ENCODE data around the gene CXCR3.

Gene CXCR3

DNA sequence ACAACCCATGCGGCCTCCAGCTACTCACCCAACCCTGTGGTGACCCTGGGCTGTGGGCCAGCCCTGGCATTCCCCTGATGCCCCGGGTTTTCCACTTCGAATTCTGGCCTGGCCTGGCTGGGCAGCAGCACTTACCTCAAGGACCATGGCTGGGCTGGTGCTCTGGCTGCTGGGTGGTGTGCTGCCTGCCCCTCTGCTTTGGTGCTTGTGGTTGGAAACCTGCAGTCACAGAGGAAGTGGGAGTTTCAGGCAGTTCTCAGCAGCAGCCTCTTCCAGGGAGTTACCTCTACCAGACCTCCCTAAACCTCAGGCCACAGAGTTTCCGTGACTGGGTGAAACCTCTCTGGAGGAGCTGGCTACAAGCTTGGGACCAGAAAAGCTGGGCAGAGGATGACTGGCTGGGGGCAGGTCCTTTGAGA is at the start of gene CXCR3:
Gene CXCR3, minus strand, starts transcription at position 209 of the 419 bp plus-strand sequence. Its CDS starts 62 bp downstream, at position 147.
- no peak for TF ChIP-seq FOXM1 (IDR thresholded peaks at IDR 0.05; ENCODE audit: borderline replicate concordance, low read depth)
- TF ChIP-seq TAF1 (IDR thresholded peaks at IDR 0.05; ENCODE audit: low read depth) = no peak
- TF ChIP-seq CREB1 (IDR thresholded peaks at IDR 0.05; ENCODE audit: low read depth) = no peak
- no peak for TF ChIP-seq TCF12 (IDR thresholded peaks at IDR 0.05; ENCODE audit: low read depth)
- no peak for TF ChIP-seq CEBPB (IDR thresholded peaks at IDR 0.05)
- TF ChIP-seq, protein P1, sequence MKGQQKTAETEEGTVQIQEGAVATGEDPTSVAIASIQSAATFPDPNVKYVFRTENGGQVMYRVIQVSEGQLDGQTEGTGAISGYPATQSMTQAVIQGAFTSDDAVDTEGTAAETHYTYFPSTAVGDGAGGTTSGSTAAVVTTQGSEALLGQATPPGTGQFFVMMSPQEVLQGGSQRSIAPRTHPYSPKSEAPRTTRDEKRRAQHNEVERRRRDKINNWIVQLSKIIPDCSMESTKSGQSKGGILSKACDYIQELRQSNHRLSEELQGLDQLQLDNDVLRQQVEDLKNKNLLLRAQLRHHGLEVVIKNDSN (IDR thresholded peaks at IDR 0.05) = no peak
- no peak for TF ChIP-seq EGR1 (IDR thresholded peaks at IDR 0.05)
- TF ChIP-seq TEAD4 (IDR thresholded peaks at IDR 0.05) = no peak
- no peak for TF ChIP-seq EP300 (IDR thresholded peaks at IDR 0.05; ENCODE audit: borderline replicate concordance)
- no peak for TF ChIP-seq NFIC (IDR thresholded peaks at IDR 0.05)
- TF ChIP-seq RAD21 (IDR thresholded peaks at IDR 0.05; ENCODE audit: low read depth) = no peak
- TF ChIP-seq, protein P2, sequence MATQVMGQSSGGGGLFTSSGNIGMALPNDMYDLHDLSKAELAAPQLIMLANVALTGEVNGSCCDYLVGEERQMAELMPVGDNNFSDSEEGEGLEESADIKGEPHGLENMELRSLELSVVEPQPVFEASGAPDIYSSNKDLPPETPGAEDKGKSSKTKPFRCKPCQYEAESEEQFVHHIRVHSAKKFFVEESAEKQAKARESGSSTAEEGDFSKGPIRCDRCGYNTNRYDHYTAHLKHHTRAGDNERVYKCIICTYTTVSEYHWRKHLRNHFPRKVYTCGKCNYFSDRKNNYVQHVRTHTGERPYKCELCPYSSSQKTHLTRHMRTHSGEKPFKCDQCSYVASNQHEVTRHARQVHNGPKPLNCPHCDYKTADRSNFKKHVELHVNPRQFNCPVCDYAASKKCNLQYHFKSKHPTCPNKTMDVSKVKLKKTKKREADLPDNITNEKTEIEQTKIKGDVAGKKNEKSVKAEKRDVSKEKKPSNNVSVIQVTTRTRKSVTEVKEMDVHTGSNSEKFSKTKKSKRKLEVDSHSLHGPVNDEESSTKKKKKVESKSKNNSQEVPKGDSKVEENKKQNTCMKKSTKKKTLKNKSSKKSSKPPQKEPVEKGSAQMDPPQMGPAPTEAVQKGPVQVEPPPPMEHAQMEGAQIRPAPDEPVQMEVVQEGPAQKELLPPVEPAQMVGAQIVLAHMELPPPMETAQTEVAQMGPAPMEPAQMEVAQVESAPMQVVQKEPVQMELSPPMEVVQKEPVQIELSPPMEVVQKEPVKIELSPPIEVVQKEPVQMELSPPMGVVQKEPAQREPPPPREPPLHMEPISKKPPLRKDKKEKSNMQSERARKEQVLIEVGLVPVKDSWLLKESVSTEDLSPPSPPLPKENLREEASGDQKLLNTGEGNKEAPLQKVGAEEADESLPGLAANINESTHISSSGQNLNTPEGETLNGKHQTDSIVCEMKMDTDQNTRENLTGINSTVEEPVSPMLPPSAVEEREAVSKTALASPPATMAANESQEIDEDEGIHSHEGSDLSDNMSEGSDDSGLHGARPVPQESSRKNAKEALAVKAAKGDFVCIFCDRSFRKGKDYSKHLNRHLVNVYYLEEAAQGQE (IDR thresholded peaks at IDR 0.05; ENCODE audit: low read depth) = no peak
- no peak for TF ChIP-seq YY1 (IDR thresholded peaks at IDR 0.05; ENCODE audit: low read depth)
- TF ChIP-seq, protein P3, sequence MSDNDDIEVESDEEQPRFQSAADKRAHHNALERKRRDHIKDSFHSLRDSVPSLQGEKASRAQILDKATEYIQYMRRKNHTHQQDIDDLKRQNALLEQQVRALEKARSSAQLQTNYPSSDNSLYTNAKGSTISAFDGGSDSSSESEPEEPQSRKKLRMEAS (IDR thresholded peaks at IDR 0.05) = no peak
- no peak for TF ChIP-seq ZBTB7A (IDR thresholded peaks at IDR 0.05; ENCODE audit: low read depth)

DNA sequence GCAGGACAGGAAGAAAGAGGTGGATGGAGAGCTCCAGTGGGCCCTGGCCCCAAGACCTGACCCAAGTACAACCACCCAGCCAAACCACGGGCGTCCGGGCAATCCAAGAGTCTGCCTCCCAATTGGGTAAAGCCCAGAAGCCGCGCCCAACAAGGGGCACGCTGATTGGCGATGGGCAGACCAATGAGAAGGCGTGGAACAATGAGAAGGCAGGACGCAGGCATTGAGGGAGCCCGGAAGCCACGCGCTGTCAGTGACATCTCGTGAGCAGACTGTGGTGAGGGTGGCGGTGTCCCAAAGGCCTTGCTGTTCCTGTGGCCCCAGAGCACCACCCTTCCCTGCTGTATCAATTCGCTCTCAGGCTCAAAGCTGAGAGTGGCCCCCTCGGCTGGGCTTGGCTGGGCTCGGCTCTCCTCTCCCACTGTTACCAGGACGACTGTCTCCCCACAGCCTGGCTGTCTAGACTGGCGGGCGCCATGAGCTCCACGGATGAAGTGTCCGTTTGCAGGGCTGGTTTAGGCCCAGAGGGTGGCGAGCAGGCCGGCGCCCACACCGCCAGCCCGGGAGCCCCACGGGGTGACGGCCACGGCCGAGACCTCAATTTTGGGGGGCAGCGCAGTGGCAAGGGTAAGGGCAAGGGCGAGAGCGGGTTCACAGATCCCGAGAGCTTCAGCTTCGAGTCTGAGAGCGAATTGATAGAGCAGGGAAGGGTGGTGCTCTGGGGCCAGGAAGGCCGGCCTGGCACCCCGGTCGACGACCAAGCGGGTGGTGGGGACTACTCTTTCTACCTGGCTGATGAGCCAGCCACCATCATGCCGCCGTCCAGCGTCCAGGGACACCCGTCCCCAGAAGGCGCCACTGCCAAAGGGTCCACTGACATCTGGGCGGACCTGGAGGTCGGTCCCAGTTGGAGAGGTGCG is 49.3 kb upstream of the CXCR3 start, which contains the start of gene LOC101059915:
Gene LOC101059915, plus strand, starts transcription at position 219 of the 920 bp plus-strand sequence.
- TF ChIP-seq, protein P2 (IDR thresholded peaks at IDR 0.05; ENCODE audit: low read depth) = no peak

DNA sequence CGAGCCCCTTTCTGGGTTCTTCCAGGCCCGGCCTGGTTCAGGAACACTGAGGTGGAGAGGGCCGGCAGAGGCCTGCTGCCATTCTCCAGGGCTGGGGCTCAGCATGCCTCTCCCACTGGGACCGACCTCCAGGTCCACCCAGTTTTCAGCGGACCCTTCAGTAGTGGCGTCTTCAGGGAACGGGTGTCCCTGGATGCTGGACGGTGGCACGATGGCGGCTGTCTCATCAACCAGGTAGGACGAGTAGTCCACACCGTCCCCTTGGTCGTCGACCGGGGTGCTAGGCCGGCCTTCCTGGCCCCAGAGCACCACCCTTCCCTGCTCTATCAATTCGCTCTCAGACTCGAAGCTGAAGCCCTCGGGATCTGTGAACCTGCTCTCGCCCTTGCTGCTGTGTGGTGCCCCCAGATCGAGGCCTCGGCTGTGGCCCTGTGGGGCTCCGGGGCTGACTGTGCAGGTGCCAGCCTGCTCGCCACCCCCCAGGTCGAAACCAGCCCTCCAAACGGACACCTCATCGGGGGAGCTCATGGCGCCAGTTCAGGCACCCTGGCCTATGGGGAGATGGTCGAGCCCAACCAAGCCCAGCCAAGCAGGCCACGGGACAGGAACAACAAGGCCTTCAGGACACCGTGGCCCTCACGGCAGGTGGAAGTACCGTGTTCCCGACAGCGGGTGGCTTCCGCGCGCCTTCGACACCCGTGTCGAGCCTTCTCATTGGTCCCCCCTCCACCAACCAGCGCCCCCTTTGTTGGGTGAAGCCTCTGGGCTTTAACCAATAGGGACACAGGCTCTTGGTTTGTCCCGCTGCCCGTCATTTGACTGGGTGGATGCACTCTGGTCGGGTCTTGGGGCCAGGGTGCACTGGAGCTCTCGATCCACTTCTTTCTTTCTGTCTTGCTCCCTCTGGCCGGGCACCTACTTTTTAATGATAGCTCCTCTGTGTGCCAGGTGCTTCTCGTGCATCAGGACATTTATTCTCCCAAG is 48.2 kb upstream of the CXCR3 start:
- TF ChIP-seq YY1 (IDR thresholded peaks at IDR 0.05; ENCODE audit: low read depth) (no peak), EGR1 (IDR thresholded peaks at IDR 0.05) (no peak), TAF1 (IDR thresholded peaks at IDR 0.05; ENCODE audit: low read depth) (no peak), TCF12 (IDR thresholded peaks at IDR 0.05; ENCODE audit: low read depth) (no peak), NFIC (IDR thresholded peaks at IDR 0.05) (no peak), RAD21 (IDR thresholded peaks at IDR 0.05; ENCODE audit: low read depth) (no peak), CEBPB (IDR thresholded peaks at IDR 0.05) (no peak), ZBTB7A (IDR thresholded peaks at IDR 0.05; ENCODE audit: low read depth) (no peak), CREB1 (IDR thresholded peaks at IDR 0.05; ENCODE audit: low read depth) (no peak), FOXM1 (IDR thresholded peaks at IDR 0.05; ENCODE audit: borderline replicate concordance, low read depth) (no peak), TEAD4 (IDR thresholded peaks at IDR 0.05) (no peak), EP300 (IDR thresholded peaks at IDR 0.05; ENCODE audit: borderline replicate concordance) (no peak)
- TF ChIP-seq, protein P3 (IDR thresholded peaks at IDR 0.05) = no peak
- TF ChIP-seq, protein P2 (IDR thresholded peaks at IDR 0.05; ENCODE audit: low read depth) = no peak
- TF ChIP-seq, protein P1 (IDR thresholded peaks at IDR 0.05) = no peak

All from Ishikawa (cell line).